Parathyroid adenoma (tissue), 2 donors: ENCODE data around the gene MEF2D.

Experiments
- H2AFZ ChIP-seq: fragments of 300-600 bp; sonication (generic); one replicate; pipeline ENCODE4 v1.7.0; 2017; ENCODE audit warnings: antibody characterized with exemption, mild to moderate bottlenecking
- H3K27ac ChIP-seq: fragments of 300-600 bp; sonication (generic); one replicate; pipeline ENCODE4 v1.7.0; 2017
- H3K27me3 ChIP-seq: fragments of 300-600 bp; sonication (generic); one replicate; pipeline ENCODE4 v1.7.0; 2017; ENCODE audit warnings: low read length; ENCODE audit not compliant: control insufficient read depth, insufficient read depth
- H3K36me3 ChIP-seq: fragments of 300-600 bp; sonication (generic); one replicate; pipeline ENCODE4 v1.7.0; 2017; ENCODE audit warnings: low read length; ENCODE audit not compliant: control insufficient read depth, insufficient read depth
- H3K4me1 ChIP-seq: fragments of 300-600 bp; sonication (generic); one replicate; pipeline ENCODE4 v1.7.0; 2017; ENCODE audit warnings: control low read depth
- H3K4me2 ChIP-seq: fragments of 300-600 bp; sonication (generic); one replicate; pipeline ENCODE4 v1.7.0; 2017; ENCODE audit warnings: low read length
- H3K4me3 ChIP-seq: fragments of 300-600 bp; sonication (generic); one replicate; pipeline ENCODE4 v1.7.0; 2017; ENCODE audit warnings: low read depth, low read length
- H3K79me2 ChIP-seq: fragments of 300-600 bp; sonication (generic); one replicate; pipeline ENCODE4 v1.7.0; 2017; ENCODE audit warnings: control low read depth
- H3K9ac ChIP-seq: fragments of 300-600 bp; sonication (generic); one replicate; pipeline ENCODE4 v1.7.0; 2017; ENCODE audit warnings: mild to moderate bottlenecking
- H3K9me3 ChIP-seq: fragments of 300-600 bp; sonication (generic); one replicate; pipeline ENCODE4 v1.7.0; 2017; ENCODE audit warnings: low read length; ENCODE audit not compliant: control insufficient read depth
- CTCF ChIP-seq: fragments of 300-600 bp; sonication (generic); IDR thresholded peaks from one replicate; pipeline ENCODE4 v1.7.0; 2017; ENCODE audit warnings: antibody characterized with exemption, mild to moderate bottlenecking
- donor health status: primary hyperparathyroidism.

The MEF2D gene

GRCh38 chr1:156490401-156491032, 10.1 kb downstream of the MEF2D start:
- TF ChIP-seq CTCF = peak; percentile 16
- no peaks in the 10 kb centered on the region for H3K9me3 ChIP-seq
- peaks cover 74% of the 10 kb centered on the region for H3K79me2 ChIP-seq
- H3K4me3 ChIP-seq = peak overlapping the region; percentile 23
- H3K36me3 ChIP-seq = no peaks in the 10 kb centered on the region
- H3K9ac ChIP-seq = no peak overlapping the region
- no peak overlapping the region for H2AFZ ChIP-seq
- H3K4me2 ChIP-seq = peak overlapping the region; percentile 67
- H3K27me3 ChIP-seq = no peaks in the 10 kb centered on the region
- H3K27ac ChIP-seq = peak overlapping the region; percentile 89
- peaks cover 67% of the 10 kb centered on the region for H3K4me1 ChIP-seq

GRCh38 chr1:156489935-156490293, 10.7 kb downstream of the MEF2D start:
- peak overlapping the region; percentile 23 for H3K4me3 ChIP-seq
- TF ChIP-seq CTCF = no peak
- H3K4me2 ChIP-seq = peak overlapping the region; percentile 67
- peaks cover 63% of the 10 kb centered on the region for H3K4me1 ChIP-seq
- no peaks in the 10 kb centered on the region for H3K36me3 ChIP-seq
- peaks cover 73% of the 10 kb centered on the region for H3K79me2 ChIP-seq
- no peaks in the 10 kb centered on the region for H3K9me3 ChIP-seq
- peak overlapping the region; percentile 89 for H3K27ac ChIP-seq
- no peak overlapping the region for H3K9ac ChIP-seq
- H3K27me3 ChIP-seq = no peaks in the 10 kb centered on the region
- H2AFZ ChIP-seq = no peak overlapping the region

- Histone ChIP-seq H3K79me2 (peaks cover 73% of the 10 kb centered on the region), H3K4me2 (peak overlapping the region; percentile 67), H3K27me3 (no peaks in the 10 kb centered on the region), H3K36me3 (no peaks in the 10 kb centered on the region), H3K9ac (no peak overlapping the region), H3K9me3 (no peaks in the 10 kb centered on the region), H3K4me1 (peaks cover 57% of the 10 kb centered on the region), H3K27ac (peak overlapping the region; percentile 89), H3K4me3 (peak overlapping the region; percentile 12), H2AFZ (no peak overlapping the region)
- peak; percentile 35 for TF ChIP-seq CTCF
These were observed 11.2 kb downstream of the MEF2D start for GRCh38 chr1:156489166-156489934.

GRCh38 chr1:156488566-156489165, 11.9 kb downstream of the MEF2D start:
- H3K9ac ChIP-seq = no peak overlapping the region

More at GRCh38 chr1:156488566-156489165, 11.9 kb downstream of the MEF2D start:
- Histone ChIP-seq H3K79me2 (peaks cover 70% of the 10 kb centered on the region), H3K36me3 (no peaks in the 10 kb centered on the region), H3K4me2 (peak overlapping the region; percentile 67), H3K27ac (peak overlapping the region; percentile 89), H3K4me1 (peaks cover 50% of the 10 kb centered on the region), H3K9me3 (no peaks in the 10 kb centered on the region), H3K27me3 (no peaks in the 10 kb centered on the region), H3K4me3 (peak overlapping the region; percentile 12), H2AFZ (no peak overlapping the region)
- TF ChIP-seq CTCF = no peak
